NCI-H187 treated with DMSO at 0.1 percent for 48 hours (cell line): ENCODE data around the gene TOGARAM2.

Experiments used
- DNase-seq: peaks from one replicate; lab custom pipeline; 2025; lab: John Stamatoyannopoulos, UW

TOGARAM2 gene

DNA sequence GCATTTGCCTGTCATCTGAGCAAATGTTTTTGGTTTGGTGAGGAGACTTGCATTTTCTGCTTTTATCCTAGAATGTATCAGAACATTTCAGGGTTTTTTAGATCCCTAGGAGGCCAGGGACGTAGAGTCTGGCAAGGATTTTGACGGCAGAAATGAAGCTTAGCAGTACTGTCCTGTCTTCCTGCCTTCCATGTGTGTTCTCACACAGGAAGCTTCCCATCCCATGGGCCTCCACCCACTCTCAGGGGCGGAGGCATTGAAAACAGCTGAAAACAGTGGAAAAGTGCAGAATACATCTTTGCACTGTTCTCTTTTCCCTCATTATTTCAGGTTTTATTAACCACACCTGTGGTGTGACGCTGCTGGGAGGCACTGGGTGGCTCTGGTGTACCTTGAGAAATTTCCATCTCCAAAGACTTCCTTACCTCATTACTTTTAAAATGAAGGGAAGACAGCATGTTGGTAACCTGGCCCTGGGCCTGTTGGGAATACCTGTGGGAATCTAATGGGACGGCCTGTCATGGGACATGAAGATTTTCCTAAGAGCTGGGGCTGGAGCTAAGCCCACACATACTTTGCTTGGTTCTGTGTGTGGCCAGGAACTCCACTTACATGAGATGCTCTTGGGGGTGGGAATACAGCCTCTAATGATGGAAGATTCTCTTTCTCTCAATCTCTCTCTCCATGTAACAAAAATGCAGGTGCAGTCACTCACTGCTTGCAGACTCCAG is 72.7 kb downstream of the TOGARAM2 start:
- no peak for DNase-seq

DNA sequence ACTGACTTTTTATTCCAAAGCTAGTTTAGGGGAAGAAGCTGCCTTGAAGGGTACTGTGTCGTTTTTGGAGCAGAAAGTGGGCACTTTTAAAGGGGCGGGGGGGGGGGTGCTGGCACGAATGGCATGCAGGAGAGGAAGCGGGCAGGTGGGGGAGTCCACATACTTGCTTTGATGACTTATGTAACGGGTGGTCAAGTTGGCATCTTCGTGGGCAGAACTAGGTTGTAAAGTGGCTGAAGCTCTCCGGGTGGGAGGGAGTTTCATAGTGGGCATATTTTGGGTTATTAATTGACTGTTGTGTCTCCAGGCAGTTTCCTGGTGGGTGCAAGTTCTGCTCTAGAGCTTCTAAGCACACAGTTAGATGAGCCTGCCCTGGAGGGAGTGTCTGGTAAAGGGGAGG is 73.3 kb downstream of the TOGARAM2 start:
- no peak for DNase-seq

DNA sequence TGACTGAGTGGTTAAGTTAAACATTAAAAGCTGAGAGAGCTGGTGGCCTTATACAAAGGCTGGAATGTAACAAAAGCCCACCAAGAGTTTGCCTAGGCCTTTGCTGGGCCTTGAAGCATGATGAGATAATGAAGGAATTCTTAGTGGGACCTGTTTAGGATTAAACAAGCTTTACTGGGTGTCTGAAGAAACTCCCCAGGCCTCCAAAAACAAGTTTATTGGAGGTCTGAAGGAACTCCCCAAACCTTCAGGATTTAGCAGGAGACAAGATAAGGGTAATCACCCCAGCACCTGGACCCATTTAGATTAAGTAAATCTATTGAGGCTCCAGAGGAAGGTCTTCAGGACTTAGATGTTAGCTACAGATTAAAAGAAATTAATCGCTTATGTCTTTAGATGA is 74.5 kb downstream of the TOGARAM2 start:
- DNase-seq, result no peak

DNA sequence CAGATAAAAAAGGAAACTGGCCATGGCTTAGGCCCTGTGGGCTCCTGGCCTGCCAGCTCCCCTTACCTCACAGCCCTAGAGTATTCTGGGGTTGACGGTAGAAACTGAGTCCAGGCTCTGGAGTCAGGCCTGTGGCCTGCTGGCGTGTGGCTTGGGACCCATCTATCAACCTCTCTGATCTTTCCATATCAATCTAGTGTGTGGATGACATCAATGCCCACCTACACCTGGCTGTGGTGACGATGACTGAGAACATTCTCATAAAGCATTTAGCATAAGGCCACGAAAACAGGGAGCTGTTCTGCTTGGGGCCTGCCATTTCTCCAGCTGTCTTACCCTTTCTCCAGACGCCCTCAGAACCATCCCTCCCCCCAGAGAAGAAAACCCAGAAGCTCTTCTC is 75.4 kb downstream of the TOGARAM2 start:
- DNase-seq, result no peak

DNA sequence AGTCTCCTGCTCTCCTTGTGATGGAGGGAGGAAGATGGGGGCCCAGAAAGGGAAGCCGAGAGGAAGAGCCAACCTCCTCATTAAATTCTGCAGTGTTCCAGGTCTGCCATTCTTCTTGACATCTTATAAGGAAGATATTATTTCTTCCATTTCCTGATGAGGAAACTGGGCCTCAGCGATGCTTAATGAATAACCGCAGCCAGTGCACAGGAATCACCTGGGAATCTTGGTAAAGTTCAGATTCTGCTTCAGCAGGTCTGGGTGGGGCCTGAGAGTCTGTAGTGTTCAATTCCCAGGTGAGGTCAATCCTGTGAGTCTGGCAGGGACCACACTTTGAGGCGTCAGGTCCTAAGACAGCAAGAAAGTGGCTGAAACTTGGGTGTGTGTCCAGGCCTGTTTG is 75.9 kb downstream of the TOGARAM2 start:
- no peak for DNase-seq

DNA sequence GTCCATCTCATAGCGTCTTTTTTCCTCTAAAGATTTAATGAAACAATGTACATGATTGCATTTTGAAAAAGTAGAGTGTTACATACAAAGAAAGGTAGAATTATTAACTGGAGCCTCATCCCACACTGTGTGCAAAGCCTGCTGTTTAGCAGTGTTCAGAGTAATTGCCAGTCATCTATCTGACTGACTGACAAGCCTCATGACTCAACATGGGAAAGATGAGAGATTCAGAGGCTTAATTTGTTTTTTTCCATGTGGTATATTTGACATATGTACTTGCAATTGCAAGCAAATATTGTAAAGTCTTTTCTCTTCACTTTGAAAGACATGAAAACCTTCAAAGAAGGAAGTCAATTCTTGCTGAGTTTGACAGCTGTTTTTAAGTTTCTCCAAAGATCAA is 78.5 kb downstream of the TOGARAM2 start:
- DNase-seq, result no peak

DNA sequence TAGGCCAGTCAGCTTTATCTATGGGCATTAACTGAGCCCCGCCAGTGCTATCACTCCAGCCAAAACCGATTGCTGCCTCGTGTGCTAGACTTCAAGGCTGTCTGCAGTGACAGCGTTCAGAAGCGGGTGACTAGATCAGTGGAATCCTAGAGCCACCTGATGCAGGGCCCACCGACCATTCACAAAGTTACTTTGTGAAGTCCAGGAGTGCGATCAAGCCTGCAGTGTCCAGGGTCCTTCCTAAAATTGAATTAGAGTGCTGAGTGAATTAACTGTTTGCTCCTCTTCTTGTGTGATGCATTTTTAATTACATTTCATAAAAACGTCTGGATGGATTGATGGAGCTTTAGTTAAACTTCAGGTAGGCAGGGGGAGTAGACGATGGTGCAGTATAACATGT is 79.3 kb downstream of the TOGARAM2 start:
- no peak for DNase-seq

DNA sequence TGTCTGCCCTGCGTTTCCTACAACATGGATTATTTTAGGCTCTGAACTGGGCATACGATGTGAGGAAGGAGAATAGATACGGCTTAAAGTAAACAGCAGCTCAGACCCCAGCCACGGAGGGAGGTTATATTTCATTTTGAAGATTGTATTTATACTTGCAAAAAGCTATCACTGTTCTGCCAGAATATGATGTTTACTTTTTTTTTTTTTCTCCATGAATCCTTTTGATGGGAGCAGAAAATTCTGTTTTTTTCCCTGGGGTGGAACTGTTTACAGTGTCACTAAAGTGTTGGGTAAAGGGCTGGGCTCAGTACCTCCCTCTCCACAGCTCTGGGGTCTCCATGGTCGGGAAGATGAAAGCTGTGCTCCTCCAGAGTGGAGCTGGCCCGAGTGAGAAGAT is 80.1 kb downstream of the TOGARAM2 start:
- DNase-seq, result no peak

DNA sequence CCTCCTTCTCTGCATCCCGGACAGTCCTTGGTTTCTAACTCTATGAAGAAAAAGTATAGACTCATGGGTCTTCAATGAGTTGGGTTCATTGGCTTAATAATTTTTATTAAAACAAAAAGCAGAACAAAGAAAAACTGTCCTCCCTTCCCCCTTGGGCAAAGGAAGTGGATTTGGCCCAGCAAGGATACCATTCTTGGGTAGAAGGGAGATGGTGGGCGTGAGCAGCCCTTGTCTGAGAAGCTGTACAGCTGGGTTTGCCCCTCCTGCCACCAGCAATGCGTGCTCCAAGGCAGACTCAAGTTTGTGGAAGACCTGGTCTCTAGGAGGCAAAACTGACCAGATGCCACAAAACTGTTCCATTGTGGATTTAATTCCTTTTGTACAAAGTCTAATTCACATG is 80.5 kb downstream of the TOGARAM2 start:
- DNase-seq, result no peak

DNA sequence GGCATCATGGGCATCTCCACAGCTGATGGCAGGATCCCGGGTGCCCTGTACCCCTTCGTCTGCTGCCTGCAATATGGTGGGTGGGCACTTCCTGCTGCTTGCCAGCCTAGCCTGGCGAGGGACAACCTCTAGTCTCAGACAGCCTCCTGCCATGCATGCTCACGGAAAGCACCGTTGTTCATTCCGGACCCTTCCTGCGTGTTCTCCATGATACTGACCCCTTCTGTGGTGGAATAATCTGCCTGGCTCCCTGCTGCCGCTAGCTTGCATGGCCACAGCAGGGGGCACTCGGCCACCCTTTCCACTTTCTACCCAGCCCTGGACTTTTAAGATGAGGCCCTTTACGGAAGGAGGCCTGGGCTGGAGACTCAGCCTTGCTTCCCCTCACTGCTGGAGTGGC is 81.3 kb downstream of the TOGARAM2 start:
- no peak for DNase-seq

DNA sequence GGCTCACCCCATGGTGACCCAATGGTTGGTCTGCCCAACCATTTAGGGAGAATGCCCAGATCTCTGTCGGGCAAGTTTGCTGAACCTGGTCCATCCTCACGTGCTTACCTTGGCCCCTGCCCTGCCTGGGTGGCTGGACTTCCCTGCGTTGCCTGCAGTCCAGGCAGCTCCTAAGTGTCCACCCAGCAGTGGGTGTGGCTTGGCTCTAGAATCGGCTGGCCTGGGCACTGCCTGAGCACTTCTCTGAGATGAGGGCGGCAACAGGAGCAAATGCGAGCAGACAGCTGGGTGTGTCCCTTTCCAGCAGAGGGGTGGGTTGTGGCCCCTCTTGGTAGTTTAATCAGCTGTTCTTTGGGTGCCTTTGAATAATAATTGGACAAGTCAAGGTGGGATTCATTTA is 82.0 kb downstream of the TOGARAM2 start:
- no peak for DNase-seq

DNA sequence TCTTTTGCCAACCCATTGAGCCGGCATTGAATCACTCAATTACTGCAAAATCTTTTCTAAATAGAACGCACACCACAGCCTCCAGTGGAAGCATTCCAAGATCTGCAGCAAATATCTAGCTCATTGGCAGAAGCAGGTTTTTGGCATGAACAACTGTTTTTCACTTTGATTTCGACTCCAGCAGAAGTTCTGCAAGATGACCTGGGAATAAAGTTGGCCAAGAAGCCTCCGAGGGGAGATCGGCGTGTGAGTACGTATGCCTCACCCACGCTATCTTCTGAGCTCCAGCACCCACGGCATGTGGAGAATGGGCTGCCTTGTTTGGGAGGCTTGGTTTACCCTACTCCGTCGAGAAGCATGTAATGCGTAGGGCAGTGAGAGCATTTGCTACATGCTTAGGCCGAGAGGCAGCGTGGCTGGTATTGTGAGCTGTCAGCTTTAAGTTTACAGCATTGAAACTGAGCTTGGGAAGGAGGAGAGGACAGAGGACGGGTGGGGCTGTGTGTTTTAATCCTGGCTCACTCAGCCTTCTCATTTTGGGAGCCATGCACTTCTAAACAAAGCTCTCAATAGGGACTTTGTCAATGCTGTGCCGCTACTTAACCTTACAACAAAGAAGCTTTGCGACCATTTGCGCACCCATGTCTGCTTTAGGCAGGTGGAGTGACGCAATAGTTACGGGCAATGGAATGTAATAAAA is 82.7 kb downstream of the TOGARAM2 start:
- DNase-seq, result no peak

DNA sequence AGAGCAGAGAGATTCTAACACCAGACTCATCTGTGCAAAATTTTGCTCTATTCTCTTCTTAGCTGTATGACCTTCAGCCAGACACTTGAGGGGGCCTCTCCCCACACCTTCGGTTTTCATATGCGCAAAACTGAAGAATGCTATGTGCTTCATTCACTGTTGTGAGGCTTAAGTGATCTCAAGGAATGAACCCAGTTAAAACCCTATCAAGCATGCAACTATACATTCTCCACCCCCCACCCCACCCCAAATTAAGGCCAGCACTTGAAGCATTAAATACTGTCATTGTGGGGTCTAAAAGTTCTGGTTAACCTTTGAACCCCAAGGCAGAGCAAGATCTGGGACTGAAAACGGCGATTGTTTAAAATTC is 83.2 kb downstream of the TOGARAM2 start:
- DNase-seq, result no peak

DNA sequence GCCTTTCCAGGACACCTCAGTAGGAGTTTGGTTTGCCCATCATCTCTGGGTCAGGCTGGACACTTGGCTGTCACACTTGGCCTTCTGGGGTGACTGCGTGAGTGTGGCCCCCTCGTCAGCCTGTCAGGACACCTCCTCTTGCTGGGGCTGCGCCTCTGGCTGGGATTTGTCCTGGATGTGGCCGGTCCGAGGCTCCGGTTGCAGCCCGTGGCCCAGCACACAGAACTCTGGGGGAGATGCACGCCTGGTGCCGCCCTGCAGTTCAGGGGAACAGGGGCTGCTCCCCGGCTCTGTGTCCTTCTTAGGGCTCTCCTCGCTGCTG is 83.6 kb downstream of the TOGARAM2 start:
- DNase-seq, result no peak

DNA sequence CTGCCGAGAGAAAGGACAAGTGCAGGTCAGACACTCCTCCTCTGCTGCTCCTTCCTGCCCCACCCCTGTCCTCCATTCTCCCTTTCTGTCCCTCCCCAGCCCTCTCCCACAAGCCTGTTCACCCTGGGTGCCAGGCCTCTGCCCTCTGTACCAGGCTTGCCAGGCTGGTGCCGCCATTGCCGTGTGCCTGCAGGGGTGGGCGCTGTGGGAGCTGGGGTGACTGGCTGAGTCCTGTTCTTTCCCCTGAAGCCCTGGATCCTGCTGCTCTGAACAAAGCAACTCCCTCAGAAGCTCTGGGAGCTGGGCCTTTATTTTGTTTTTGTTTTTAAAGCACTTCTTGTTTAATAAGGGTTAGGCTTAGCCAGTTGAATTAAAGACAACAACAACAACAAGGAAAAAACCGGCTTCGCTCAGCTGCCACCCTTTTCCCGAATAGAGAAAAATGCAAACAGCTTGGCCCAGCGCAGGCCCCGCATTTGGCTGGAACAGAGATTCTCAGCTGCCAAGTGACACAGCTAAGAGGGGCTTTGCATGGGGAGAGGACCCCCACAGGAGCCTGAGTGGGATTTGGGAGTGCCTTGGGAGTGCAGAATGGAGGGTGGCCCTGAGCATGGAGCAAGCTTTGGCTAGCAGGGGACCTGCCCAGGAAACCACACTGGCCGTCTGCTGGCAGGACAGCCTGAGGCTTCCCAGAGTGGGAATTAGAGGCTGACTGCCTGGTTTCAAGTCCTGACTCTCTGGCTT is 84.1 kb downstream of the TOGARAM2 start:
- DNase-seq, result no peak

DNA sequence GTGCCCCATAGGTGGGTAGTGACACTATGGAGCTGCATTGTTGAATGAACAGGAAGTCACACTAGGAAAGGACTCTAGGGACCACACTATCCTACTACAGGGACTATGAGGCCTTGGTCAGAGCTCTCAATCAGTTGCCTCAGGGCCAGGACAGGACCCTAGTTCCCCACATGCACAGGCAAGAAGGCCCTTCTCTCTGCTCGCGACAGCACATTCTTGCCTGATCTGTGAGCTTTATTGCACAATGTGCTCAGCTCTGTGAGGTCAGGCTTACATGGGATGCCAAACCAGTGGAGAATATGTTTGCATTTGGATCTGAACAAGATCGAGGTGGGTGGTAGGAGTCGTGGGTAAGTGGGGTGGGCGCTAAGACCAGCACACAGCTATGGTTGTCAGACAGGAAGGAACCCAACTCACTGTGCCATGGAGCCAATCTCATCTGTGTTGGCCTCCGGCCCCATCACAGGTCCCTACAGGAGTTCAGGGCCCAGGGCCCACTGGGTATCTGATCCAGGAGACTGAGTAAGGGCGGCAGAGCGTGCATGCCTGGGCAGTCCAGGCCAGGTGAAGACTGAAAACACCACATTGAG is 85.3 kb downstream of the TOGARAM2 start:
- DNase-seq, result no peak

DNA sequence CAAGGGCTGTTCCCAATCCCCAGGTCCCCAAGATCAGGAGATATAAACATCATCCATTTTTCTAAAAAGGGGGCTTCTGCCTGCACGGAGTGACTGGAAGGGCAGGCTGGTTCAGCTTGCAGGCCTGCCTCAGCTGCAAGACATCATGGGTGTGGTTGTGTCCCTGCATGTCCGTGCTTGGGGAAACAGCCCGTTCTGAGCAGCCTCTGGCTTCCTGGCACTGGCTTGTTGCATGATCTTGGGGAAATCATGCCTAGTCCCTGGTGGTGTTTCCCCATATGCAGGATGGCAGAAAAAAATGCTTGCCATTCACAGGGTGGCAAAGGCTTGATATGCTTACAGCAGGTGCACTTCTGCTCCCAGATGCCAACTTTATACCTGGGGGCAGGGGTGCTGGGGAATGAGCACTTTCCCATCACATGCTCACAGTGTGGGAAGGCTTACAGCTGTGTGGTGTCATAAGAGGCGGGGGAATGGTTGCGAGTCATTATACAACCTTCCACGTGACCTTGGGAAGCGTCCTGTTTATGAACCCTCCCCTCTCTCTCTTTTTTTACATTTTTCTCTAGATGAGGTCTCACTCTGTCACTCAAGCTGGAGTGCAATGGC is 86.0 kb downstream of the TOGARAM2 start:
- no peak for DNase-seq

DNA sequence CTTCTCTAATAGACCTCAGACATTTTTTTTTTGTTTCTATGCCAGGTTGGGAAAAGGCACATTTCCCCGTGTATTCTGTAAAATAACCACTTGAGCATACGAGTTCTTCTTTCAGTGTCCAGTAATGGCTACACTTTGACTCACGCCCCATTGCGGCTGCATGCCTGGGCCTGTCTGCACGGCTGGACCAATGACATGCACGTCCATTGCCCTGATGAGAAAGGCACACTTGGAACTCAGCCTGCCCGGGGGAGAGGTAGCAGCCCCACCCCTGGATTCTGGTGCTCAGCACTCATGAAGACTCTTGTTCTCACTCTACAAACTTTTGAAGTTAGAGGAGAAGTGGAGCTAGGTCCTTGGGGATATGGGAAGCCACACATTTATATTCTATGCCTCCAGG is 87.4 kb downstream of the TOGARAM2 start:
- DNase-seq, result no peak

DNA sequence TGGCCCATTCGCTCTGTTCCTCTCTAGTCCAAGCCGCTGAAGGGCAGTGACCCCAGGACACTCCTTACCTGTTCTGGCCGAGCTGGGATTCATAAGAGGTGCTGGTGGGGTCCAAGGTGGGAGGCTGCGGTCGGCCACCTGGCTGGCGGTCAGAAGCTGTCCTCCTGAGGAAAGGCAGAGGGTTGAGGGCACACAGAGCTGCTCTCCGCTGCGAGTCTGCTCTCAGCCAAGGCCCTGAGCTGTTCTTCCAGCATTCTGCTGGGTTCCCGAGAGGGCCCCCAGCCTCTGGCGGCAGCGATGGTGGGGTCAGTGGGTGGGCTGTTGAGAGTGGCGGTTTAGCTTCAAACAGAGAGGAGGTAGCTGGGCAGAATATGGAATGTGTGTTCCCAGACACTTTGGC is 89.4 kb downstream of the TOGARAM2 start:
- DNase-seq, result no peak

DNA sequence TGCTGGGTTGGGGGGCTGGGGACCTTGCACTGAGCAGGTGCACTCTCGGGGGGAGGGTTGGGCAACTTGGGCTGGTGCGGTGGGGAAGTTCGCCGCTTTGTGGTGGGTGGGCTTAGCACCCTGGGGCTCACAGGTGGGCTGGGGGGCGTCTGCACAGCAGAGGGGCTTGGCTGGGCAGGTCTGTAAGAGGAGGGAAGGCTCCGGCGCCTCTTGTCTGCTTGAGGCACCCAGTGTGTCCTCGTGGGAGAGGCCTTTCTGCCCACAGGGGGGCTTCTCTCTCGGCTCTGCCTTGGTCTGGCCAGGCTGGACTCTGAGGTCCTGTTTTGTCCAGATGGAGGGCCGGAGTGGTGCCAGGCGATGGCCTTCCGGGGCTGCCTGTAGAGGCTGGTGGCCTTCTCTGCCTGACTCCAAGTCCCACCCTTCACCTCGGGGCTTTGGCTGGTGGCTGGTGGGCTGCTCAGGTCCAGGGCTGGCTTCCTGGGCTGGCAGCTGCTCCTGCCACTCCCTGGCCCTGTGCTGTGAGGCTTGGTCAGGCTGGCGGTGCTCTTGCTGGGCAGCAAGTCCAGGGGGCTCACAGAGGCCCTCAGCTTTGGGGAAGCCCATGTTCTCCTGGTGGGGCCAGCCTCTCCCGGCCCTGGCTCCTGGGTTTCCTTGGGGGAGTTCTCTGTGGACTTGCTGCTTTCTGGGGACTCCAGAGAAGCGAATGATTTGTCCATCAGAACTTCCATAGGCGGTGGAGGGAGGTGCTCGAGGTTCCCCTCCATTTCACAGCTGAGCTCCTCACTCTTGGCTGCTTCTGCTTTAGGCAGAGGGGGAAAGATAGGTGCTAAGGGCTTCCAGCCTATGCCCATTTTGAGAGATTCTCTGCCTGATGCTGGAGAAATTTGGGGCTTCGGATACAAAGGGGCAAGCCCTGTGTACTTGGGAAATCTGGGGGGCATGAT is 90.2 kb downstream of the TOGARAM2 start:
- DNase-seq, result no peak

DNA sequence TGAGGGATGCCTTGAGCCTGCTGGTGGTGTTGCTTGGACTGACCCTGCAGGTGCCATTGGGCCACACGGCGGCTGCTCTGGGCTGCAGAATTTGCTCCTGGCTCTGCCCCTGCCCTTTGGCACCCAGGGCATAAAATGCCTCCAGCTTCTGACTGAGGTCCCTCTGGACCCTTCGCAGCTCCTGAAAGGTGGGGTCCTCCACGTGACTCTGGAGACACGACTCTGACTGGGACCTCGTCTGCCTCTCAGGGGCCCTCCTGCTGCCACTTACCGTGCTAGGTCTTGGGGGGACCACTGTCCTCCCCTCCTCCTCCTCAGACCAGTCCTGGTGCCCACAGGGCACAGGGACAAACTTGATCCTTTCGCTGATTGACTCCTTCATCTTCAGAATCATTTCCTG is 91.2 kb downstream of the TOGARAM2 start:
- no peak for DNase-seq
